ENCODE results near the gene PLEKHA6. TPM values are rescaled to one million over a fixed set of nuclear protein-coding genes. Genes with fewer than 3 reads are reported as not detected.

PLEKHA6 gene
- total and polyA plus RNA-seq, 2 experiments from 2014 or later: 2.8 to 6.2 TPM

- H3K9me2 ChIP-seq (ENCODE audit: insufficient read depth): no peaks in the 10 kb centered on the region
- no peak overlapping the region for H3K27ac ChIP-seq (ENCODE audit: low read depth)
- TF ChIP-seq CTCF (conservative IDR thresholded peaks at IDR 0.05; ENCODE audit: low read depth in 2 of 2): no peak
- TF ChIP-seq NANOG (IDR thresholded peaks at IDR 0.05; ENCODE audit: borderline replicate concordance): no peak
- no peak for TF ChIP-seq STAT1 (IDR thresholded peaks at IDR 0.05; ENCODE audit: unreplicated experiment)
- no peak for TF ChIP-seq JUNB (IDR thresholded peaks at IDR 0.05; ENCODE audit: unreplicated experiment)
- TF ChIP-seq EZH2 (IDR thresholded peaks at IDR 0.05; ENCODE audit: low read depth, unreplicated experiment): no peak
- TF ChIP-seq EZH2phosphoT487 (IDR thresholded peaks at IDR 0.05; ENCODE audit: unreplicated experiment): no peak
- TF ChIP-seq ZNF462 (CRISPR knock-in tag; IDR thresholded peaks at IDR 0.05): no peak
- TF ChIP-seq POLR2AphosphoS5 (IDR thresholded peaks at IDR 0.05; ENCODE audit: low read depth): no peak
- no peak for TF ChIP-seq ETS1 (IDR thresholded peaks at IDR 0.05)
- no peak for TF ChIP-seq CREB1 (CRISPR knock-in tag; IDR thresholded peaks at IDR 0.05; ENCODE audit: low read depth)
- TF ChIP-seq ZNF331 (CRISPR knock-in tag; IDR thresholded peaks at IDR 0.05; ENCODE audit: low read depth): no peak
- TF ChIP-seq REST (IDR thresholded peaks at IDR 0.05; ENCODE audit: unreplicated experiment): no peak
- TF ChIP-seq ZNF114 (CRISPR knock-in tag; IDR thresholded peaks at IDR 0.05): no peak
- no peaks in the 10 kb centered on the region; the same call in 1 of the 2 replicates for H4K20me1 ChIP-seq (replicated peaks; ENCODE audit: insufficient read depth)
- no peaks in the 10 kb centered on the region for H3K79me2 ChIP-seq (replicated peaks; ENCODE audit: insufficient read depth)
- no peak overlapping the region for H3K4me3 ChIP-seq
- no peak for ATAC-seq
- H3F3A ChIP-seq (replicated peaks; ENCODE audit: low read depth): 0 out of 2 replicates have a peak, but pooled peaks cover 3% of the 10 kb centered on the region
- peak; percentile 24 for DNase-seq (ENCODE audit: low spot score)
- Mint-ChIP-seq H3K9me3 (no peaks in the 10 kb centered on the region; the same call in 2 of the 3 replicates), H3K4me3 (no peak overlapping the region), H3K27ac (no peak overlapping the region), H3K36me3 (ENCODE audit: low read depth) (peaks cover 7% of the 10 kb centered on the region), H3K4me1 (peaks cover 54% of the 10 kb centered on the region), H3K27me3 (ENCODE audit: insufficient read depth, low read depth, poor library complexity) (peaks cover 19% of the 10 kb centered on the region)
- H2AFZ ChIP-seq: no peak overlapping the region
- H3K27me3 ChIP-seq (ENCODE audit: insufficient read depth): no peaks in the 10 kb centered on the region
- no peak overlapping the region for H3K4me2 ChIP-seq
- H3K36me3 ChIP-seq (ENCODE audit: insufficient read depth): no peaks in the 10 kb centered on the region
- peaks cover 28% of the 10 kb centered on the region for H3K4me1 ChIP-seq (ENCODE audit: insufficient read depth)
Observed at GRCh38 chr1:204285436-204286305, 74.1 kb downstream of the PLEKHA6 start.

Measured in GM23338 (cell line).